HG03064 (cell line): ENCODE data around the gene SMG9.
"Not testable (repeated sequence)": the region's sequence is repeated elsewhere in the genome, so short reads cannot be mapped to it uniquely, and the experiment has no call there.

ENCODE experiments used
- ATAC-seq: cut with Tn5 transposase; IDR thresholded peaks from one replicate; pipeline ENCODE4 v1.9.1; 2021; ENCODE audit warnings: low read depth; ENCODE audit not compliant: unreplicated experiment

The SMG9 gene

DNA sequence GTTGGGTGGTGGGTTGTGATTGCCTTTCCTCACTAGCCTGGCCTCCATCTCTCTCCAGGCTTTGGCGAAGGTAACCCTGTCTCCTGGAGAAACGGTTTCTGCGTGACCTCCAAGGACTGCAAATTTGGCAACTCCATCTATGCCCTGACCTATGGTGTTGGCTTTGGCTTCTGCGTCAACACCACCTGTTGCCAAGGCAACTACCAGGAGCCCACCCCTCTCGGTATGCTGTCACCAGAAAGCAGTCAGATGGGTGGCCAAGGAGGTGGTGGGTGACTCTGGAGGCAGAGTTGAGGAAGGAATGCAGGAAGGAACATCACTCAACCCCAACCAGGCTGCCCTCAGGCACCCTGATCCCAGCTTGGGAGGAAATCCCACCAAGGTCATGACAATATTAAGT, 57.5 kb downstream of the SMG9 start:
- no peak for ATAC-seq

DNA sequence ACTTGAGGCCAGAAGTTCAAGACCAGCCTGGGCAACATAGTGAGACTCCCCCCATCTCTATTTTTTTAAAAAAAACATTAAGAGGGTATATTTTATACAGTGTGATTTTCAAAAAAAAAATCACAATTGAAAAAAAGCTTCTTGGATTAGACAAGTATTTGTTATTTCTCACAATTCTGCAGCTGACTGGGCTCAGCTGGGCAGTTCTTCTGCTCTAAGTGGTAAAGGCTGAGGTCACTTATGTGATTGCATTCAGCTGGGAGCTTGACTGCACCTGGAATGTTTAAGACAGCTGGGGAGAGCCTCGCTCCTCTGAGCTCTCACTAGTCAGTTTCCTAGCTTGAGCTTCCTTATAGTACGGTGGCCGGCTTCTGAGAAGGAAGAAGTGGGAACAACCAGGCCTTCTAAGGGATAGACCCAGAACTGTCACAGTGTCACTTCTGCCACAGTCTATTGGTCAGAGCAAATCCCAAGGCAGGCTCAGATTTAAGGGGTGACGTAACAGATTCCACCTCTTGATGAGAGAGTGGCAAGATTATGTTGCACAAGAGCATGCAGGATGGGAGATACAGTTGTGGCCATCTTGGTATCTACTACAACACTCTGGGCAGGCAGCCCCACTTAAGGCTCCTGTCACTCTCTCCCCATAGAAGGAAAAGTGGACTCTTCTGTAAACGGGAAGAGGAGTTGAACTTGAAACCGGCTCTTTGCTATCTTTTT, 58.6 kb downstream of the SMG9 start:
- ATAC-seq, result no peak

DNA sequence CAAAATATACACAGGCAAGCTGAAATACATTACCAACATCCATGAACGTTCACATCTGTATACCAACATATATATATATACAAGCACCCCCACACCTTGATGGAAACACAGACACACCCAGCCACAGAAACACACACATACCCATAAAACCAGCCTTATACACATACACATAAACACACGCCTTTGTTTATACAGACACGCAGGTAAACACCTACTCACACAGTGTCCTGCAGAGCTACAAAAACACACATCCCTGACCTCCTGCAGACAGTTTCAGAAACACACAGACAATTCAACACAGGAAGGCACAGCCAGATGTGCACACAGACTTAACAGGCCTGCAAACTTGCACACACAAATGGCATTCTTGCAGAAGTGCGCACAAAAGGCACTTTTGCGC, 60.2 kb downstream of the SMG9 start:
- ATAC-seq, result no peak

DNA sequence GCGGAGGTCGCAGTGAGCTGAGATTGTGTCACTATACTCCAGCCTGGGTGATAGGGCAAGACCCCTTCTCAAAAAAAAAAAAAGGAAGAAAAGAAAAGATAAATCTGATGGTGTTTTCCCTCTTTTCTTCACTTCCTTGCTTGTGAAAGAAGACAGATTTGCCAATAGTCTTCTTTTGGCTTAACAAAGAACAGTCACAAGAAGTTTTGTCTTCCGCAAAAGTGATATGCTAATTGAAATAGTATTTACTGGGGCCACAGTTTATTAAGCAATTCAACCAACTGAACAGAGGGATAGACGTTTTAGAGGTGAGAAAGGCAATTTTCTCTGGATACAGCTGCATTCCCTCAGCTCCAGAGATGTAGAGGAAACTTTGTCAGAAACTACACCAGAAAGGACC, 61.9 kb downstream of the SMG9 start:
- ATAC-seq, result no peak

DNA sequence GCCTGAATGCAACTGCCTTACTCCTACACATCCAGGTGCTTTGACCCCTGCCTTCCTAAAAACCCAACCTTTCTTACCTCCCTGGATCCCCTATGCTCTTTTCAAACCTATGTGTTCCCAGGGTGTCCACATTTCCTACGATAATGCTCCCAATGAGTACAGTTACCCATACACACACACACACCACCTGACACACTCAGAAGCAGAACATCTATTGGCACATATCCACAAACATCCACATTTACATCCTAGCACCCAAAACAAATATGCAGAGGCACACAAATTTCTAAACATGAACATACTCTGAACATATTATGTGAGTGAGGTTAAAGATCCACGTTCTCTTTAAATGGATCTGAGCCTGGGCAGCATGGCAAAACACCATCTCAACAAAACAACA, 62.4 kb downstream of the SMG9 start:
- no peak for ATAC-seq

DNA sequence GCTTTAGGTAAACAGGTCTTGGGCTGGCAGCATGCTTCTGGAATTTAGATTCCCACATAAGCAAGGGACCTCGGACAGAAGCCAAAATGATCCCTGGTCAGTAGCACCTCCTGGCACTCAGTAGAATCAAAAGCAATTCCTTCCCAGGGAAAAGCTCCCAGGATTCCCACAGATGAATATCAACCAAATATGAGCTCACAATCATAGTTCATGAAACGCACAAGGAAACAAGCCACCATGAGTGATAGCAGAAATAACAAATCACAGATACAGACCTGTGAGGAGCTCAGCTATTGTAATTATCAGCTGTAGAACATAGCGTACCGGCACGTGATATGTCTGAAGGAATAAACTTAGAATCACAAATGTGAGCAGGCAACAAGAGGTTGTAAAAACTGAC, 63.0 kb downstream of the SMG9 start:
- ATAC-seq, result no peak

DNA sequence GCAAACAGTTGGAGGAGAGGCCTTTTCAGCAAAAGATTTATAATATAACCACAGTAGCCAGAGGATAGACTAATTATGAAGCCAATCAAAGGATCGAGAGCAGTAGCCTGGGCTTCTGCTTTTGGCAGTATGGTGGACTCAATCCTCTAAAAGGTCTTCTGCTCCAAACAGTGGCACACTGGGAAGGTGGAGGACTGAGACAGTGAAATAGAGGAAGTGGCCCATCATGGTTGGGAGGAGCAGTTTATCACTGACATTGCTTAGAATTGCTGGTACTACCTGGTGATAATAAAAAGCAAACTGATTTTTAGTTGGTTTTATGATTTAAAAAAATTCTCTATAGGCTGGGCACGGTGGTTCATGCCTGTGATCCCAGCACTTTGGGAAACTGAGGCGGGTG, 63.9 kb downstream of the SMG9 start:
- no peak for ATAC-seq

DNA sequence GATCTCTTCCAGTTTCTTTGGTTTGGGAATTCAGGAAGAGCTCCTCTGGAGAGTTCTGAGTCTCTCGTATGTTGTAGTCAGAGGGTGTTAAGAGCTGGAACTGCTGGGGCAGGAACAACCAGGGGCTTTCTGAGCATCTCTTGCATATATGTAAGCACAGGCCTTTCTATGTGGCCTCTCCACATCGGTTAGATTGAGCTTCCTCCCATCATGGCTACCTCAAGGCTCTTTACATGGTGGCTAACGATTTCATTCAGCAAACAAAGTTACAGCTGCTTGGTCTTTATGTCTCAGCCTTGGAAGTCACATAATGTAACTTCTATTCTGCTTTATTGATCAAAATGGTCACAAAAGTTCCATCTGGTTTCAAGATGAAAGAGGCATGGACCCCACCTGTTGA, 64.3 kb downstream of the SMG9 start:
- no peak for ATAC-seq

DNA sequence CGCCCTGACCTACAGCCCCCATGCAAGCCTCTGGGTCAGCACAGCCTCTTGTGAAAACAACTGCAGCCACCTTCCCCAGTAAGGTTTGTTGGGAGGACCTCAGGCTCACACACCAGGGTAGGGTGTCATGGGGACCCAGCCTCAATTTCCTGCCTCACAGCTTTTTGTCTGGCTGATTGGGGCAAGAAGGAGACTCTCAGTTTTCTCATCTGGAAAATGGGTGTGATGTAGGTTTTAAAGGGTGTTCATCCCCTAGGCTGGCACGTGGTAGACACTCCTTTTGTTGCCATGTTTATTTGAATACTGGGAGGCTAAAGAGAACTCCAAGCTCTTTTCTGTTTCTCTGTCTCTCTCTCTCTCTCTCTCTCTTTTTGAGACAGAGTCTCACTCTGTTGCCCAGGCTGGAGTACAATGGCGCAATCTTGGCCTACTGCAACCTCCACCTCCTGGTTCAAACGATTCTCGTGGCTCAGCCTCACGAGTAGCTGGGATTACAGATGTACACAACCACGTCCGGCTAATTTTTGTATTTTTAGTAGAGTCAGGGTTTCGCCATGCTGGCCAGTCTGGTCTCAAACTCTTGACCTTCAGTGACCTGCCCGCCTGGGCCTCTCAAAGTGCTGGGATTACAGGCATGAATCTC, 66.6 kb downstream of the SMG9 start:
- ATAC-seq, result no peak

DNA sequence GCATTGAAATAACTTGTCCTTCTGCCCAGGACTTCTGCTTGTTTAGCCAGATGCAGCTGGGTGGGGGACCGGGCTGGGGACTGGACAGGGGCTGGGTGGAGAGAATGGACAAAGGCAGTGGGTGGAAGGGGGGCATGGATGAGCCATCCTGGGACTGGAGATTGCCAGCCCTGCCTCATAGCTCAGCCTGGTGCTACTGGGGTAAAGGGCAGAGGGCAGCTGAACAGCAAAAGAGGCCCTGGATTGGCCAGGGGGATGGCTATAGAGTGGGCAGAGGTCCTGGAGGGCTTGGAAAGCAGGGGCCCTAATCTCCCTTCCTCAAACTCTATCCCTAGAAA, 67.1 kb downstream of the SMG9 start:
- ATAC-seq, result no peak

DNA sequence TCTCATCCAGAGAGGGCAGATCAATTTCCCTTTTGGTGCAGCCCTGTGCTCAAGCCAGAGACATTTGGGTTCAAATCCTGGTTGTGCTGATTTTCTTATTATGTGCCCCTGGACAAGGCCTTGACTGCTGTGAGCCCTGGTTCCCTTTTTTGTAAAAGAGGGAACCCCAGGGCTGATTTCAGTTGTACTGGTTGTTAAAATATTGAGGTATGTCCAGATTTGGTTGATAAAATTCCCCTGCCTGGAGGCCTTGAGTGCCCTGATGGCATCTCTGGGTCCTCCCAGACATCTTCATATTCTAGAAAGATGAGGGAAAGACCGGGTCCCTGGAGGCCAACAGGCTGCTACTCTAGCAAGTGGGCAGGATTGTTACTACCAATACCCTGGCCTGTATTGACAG, 70.4 kb downstream of the SMG9 start:
- ATAC-seq, result no peak

DNA sequence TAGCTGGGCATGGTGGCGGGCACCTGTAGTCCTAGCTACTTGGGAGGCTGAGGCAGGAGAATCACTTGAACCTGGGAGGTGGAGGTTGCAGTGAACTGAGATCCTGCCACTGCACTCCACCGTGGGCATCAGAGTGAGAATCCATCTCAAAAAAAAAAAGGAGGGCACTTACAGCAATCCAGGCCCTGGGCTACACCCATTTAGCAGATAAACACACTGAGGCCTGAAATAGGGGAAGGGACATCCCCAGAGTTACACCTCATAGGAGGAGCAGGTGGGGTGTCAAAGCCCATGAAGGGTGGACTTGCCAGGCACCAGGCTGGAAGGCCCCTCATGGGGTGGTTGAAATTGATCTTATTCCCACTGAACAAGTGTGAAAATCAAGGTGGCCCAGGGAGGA, 70.9 kb downstream of the SMG9 start:
- ATAC-seq, result no peak

DNA sequence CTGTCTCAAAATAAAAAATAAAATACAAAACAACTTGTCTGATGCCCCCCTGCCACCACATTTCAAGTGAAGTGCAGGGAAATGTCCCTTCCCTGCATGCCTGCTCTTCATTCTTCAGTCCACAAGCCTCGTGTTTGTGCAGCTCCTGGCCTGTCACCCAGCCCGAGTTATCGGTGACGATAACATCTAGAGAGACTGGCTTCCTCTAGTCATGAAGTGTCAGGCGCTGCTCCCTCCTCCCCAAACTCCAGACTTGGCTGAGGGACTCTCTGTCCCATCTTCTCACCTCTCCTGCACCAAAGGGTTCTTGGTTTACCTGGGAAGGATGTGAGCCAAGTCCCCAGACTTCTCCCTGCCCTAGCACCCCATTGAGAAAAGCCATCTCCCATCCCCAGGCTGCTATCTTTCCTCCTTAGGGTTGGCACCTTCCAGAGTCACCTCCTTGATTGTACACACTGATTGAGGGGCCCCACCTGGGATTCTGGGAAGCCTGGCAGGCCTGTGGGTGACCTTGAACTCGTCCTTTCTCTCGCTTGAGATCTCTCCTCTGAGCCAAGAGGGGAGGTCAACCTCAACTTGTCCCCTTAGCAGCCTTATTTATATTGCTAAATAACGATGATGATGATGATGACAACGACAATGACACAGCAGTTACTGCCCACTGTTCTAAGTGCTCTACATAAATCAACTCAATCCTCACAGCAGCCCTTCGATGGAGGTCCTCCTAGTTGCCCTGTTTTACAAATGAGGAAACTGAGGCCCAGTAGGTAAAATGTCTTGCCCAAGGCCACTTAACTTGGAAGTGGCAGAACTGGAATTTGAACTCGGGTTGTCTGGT, 71.7 kb downstream of the SMG9 start:
- ATAC-seq, result no peak

DNA sequence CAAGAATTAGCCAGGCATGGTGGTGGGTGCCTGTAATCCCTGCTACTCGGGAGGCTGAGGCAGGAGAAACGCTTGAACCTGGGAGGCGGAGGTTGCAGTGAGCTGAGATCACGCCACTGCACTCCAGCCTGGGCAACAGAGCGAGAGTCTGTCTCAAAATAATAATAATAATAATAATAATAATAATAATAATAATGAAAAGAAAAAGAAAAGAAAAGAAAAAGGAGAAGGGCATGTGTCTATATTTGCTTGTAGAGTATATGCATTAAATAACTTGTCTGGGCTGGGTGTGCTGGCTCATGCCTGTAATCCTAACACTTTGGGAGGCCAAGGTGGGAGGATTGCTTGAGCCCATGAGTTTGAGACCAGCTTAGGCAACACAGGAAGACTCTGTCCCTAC, 72.5 kb downstream of the SMG9 start:
- ATAC-seq, result not testable (repeated sequence)

DNA sequence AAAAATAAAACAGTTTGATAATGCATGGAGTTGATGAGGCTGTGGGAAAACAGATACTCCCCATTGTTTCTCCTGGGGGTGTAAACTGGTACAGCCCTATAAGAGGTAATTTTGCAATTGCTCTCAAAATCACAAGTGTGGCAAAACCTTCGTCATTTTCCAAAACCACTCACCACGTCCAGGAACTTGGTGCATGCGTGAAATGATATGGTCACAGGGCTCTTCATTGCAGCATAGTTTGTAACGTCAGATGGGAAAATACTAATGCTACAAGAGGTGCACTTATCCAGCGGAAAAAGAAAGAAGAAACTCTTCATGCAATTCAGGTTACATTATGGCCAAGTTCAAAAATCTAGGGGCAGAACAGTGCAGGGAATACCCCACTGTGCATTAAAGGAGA, 72.9 kb downstream of the SMG9 start:
- no peak for ATAC-seq

DNA sequence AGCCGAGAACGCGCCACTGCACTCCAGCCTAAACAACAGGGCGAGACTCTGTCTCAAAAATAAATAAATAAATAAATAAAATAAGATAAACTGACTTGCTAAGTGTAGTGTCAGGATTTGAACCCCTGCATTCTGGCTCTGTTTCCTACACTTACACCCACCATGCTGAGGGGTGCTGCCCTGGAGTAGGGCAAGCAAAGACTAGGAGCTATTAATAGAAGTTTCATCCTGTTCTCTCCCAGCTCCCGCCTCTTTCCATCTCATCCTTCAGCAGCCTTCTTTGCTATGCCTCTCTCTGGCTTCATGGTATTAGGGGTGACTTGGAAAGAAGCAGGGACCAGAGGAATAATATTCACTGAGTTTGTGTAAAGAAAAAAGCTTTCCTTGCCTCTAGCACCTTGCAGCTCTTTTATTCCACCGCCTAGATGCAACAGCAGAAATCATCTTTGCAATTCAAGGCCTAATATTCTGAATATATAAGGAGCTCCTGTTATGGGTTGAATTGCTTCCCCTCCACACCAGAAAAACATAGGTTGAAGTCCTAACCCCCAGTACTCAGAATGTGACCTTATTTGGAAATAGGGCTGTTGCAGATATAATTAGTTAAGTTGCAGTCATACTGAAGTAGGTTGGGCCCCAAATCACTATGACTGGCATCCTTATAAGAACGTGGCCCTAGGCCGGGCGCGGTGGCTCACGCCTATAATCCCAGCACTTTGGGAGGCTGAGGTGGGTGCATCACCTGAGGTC, 76.1 kb downstream of the SMG9 start:
- ATAC-seq, result no peak
